A549 (cell line): Measurements from ENCODE around the gene TEDC1.

ENCODE experiments used
- CEBPB ChIP-seq, 2 experiments: fragments of >200 bp in 1 of 2; sonication (Bioruptor Twin) in 1 of 2; formaldehyde crosslinking in 1 of 2; IDR thresholded peaks; 2 replicates each; pipeline ENCODE4 v1.6.1; 2012 to 2016
- EP300 ChIP-seq, 2 experiments: fragments of >200 bp; sonication (Bioruptor Twin); formaldehyde crosslinking; IDR thresholded peaks; 2 replicates in 1 of 2; 3 replicates in 1 of 2; pipeline ENCODE4 v1.6.1; 2016 to 2017
- HOXA7 ChIP-seq: fragments of 250-450 bp; sonication (Bioruptor Pico); IDR thresholded peaks from 2 replicates; pipeline ENCODE4 v1.5.0; 2020; ENCODE audit warnings: mild to moderate bottlenecking, moderate library complexity
- JUN ChIP-seq, 2 experiments: fragments of >200 bp; sonication (Bioruptor Twin); formaldehyde crosslinking; IDR thresholded peaks; 2 replicates in 1 of 2; 3 replicates in 1 of 2; pipeline ENCODE4 v1.6.1; 2016 to 2017
- JUNB ChIP-seq: fragments of >200 bp; sonication (Bioruptor Twin); formaldehyde crosslinking; IDR thresholded peaks from 2 replicates; pipeline ENCODE4 v1.6.1; 2016
- MAX ChIP-seq: IDR thresholded peaks from 2 replicates; pipeline ENCODE4 v1.6.1; 2012
- MAZ ChIP-seq: fragments of 150-350 bp; IDR thresholded peaks from 2 replicates; pipeline ENCODE4 v1.6.1; 2014; ENCODE audit warnings: antibody characterized with exemption, low read depth, low read length, borderline replicate concordance
- POLR2A ChIP-seq: IDR thresholded peaks from 2 replicates; pipeline ENCODE4 v1.6.1; 2012; ENCODE audit warnings: mild to moderate bottlenecking, low read length
- POLR2AphosphoS2 ChIP-seq: conservative IDR thresholded peaks from 2 replicates; pipeline ENCODE4 v1.6.1; 2012; ENCODE audit warnings: low read length, improper control_type of control experiment, inconsistent platforms
- SREBF2 ChIP-seq: fragments of 450-650 bp; IDR thresholded peaks from 2 replicates; pipeline ENCODE4 v1.6.1; 2014; ENCODE audit warnings: mild to moderate bottlenecking, moderate library complexity
- USF2 ChIP-seq: fragments of 450-650 bp; IDR thresholded peaks from 2 replicates; pipeline ENCODE4 v1.6.1; 2014; ENCODE audit warnings: antibody characterized with exemption
- ZC3H11A ChIP-seq: fragments of 450-650 bp; IDR thresholded peaks from 2 replicates; pipeline ENCODE4 v1.6.1; 2014; ENCODE audit warnings: antibody characterized with exemption, mild to moderate bottlenecking
- TF ChIP-seq, protein P1 (sequence below): fragments of 200-600 bp; sonication (generic); IDR thresholded peaks from 2 replicates; pipeline ENCODE4 v1.6.1; 2016; ENCODE audit warnings: antibody characterized with exemption, mild to moderate bottlenecking, moderate library complexity
- TF ChIP-seq, protein P2 (sequence below): fragments of >200 bp; sonication (Bioruptor Twin); formaldehyde crosslinking; IDR thresholded peaks from 3 replicates; pipeline ENCODE4 v1.5.1; 2016

- TF ChIP-seq POLR2A (no peak), MAX (no peak), POLR2AphosphoS2 (no peak), ZC3H11A (no peak), HOXA7 (CRISPR knock-in tag) (no peak), JUNB (no peak), CEBPB (IDR thresholded peaks at IDR 0.05) (no peak), USF2 (no peak), SREBF2 (no peak), MAZ (no peak), EP300 (IDR thresholded peaks at IDR 0.05) (no peak), JUN (IDR thresholded peaks at IDR 0.05) (no peak)
- TF ChIP-seq, protein P1, sequence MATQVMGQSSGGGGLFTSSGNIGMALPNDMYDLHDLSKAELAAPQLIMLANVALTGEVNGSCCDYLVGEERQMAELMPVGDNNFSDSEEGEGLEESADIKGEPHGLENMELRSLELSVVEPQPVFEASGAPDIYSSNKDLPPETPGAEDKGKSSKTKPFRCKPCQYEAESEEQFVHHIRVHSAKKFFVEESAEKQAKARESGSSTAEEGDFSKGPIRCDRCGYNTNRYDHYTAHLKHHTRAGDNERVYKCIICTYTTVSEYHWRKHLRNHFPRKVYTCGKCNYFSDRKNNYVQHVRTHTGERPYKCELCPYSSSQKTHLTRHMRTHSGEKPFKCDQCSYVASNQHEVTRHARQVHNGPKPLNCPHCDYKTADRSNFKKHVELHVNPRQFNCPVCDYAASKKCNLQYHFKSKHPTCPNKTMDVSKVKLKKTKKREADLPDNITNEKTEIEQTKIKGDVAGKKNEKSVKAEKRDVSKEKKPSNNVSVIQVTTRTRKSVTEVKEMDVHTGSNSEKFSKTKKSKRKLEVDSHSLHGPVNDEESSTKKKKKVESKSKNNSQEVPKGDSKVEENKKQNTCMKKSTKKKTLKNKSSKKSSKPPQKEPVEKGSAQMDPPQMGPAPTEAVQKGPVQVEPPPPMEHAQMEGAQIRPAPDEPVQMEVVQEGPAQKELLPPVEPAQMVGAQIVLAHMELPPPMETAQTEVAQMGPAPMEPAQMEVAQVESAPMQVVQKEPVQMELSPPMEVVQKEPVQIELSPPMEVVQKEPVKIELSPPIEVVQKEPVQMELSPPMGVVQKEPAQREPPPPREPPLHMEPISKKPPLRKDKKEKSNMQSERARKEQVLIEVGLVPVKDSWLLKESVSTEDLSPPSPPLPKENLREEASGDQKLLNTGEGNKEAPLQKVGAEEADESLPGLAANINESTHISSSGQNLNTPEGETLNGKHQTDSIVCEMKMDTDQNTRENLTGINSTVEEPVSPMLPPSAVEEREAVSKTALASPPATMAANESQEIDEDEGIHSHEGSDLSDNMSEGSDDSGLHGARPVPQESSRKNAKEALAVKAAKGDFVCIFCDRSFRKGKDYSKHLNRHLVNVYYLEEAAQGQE: no peak
- TF ChIP-seq, protein P2, sequence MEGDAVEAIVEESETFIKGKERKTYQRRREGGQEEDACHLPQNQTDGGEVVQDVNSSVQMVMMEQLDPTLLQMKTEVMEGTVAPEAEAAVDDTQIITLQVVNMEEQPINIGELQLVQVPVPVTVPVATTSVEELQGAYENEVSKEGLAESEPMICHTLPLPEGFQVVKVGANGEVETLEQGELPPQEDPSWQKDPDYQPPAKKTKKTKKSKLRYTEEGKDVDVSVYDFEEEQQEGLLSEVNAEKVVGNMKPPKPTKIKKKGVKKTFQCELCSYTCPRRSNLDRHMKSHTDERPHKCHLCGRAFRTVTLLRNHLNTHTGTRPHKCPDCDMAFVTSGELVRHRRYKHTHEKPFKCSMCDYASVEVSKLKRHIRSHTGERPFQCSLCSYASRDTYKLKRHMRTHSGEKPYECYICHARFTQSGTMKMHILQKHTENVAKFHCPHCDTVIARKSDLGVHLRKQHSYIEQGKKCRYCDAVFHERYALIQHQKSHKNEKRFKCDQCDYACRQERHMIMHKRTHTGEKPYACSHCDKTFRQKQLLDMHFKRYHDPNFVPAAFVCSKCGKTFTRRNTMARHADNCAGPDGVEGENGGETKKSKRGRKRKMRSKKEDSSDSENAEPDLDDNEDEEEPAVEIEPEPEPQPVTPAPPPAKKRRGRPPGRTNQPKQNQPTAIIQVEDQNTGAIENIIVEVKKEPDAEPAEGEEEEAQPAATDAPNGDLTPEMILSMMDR: no peak
These were observed 30.9 kb upstream of the TEDC1 start for GRCh38 chr14:105460116-105460515.
